Measurements from ENCODE around the gene DDIT3. TPM values are rescaled to one million over a fixed set of nuclear protein-coding genes. Genes with fewer than 3 reads are reported as not detected.
A peak's percentile ranks its signal among the peaks of the same experiment; 100 is the strongest.

The DDIT3 gene
- total RNA-seq, 1 experiment from 2014 or later, result 70.2 TPM

DNA sequence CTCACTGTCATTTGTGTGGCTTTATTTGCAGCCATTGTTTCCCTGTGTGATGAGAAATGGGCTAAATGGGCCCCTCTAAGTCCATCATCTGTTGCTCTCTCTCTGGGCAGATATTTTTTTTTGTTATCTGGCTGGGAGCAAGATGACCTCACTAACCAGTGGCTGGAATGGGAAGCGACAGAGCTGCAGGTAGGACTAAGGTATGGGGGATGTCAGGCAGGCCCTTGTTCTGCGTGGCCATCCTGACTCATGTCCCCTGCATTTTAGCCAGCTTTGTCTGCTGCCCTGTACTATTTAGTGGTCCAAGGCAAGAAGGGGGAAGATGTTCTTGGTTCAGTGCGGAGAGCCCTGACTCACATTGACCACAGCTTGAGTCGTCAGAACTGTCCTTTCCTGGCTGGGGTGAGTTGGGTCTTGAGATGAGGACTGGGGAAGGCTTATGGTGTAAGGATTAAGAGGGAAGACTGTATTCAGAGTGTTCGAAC, 31.1 kb downstream of the DDIT3 start:
- peaks cover 55% of the 10 kb centered on the region for H3K36me3 Mint-ChIP-seq (ENCODE audit: insufficient read depth, unreplicated experiment)
- peaks cover 9% of the 10 kb centered on the region for H3K4me1 Mint-ChIP-seq (ENCODE audit: low read depth, unreplicated experiment)
- no peak for TF ChIP-seq CTCF (IDR thresholded peaks at IDR 0.05; ENCODE audit: unreplicated experiment)
- CTCF ChIA-PET, result no interaction called here
- no TSS peak for BruUV-seq (replicated peaks)
- peak overlapping the region; percentile 93 for H3K4me3 Mint-ChIP-seq (ENCODE audit: low read depth, unreplicated experiment)
- DNase-seq, result no peak
- no peaks in the 10 kb centered on the region for H3K9me3 Mint-ChIP-seq (ENCODE audit: low read depth, unreplicated experiment)
- peak overlapping the region; percentile 99 for H3K27ac Mint-ChIP-seq (ENCODE audit: unreplicated experiment)
- intact Hi-C loops (cut with micrococcal nuclease; ENCODE audit: unreplicated experiment), result no loop called here
- H3K27me3 Mint-ChIP-seq (ENCODE audit: unreplicated experiment), result no peaks in the 10 kb centered on the region

- BruUV-seq (replicated peaks), result TSS peak; percentile 40
- H3K27me3 Mint-ChIP-seq (ENCODE audit: unreplicated experiment), result peaks cover 5% of the 10 kb centered on the region
- H3K27ac Mint-ChIP-seq (ENCODE audit: unreplicated experiment), result peak overlapping the region; percentile 99
- peaks cover 9% of the 10 kb centered on the region for H3K4me1 Mint-ChIP-seq (ENCODE audit: low read depth, unreplicated experiment)
- no peak for TF ChIP-seq CTCF (IDR thresholded peaks at IDR 0.05; ENCODE audit: unreplicated experiment)
- peak overlapping the region; percentile 93 for H3K4me3 Mint-ChIP-seq (ENCODE audit: low read depth, unreplicated experiment)
- H3K9me3 Mint-ChIP-seq (ENCODE audit: low read depth, unreplicated experiment), result no peaks in the 10 kb centered on the region
- peaks cover 55% of the 10 kb centered on the region for H3K36me3 Mint-ChIP-seq (ENCODE audit: insufficient read depth, unreplicated experiment)
- CTCF ChIA-PET, result interaction anchor here (1.3 kb wide), 1 partner anchor 30 kb away, joined by 5 read pairs; no protein-coding TSS in a partner anchor
- intact Hi-C loops (cut with micrococcal nuclease; ENCODE audit: unreplicated experiment), result no loop called here
- DNase-seq, result no peak
These were observed 31.7 kb downstream of the DDIT3 start for GRCh38 chr12:57488402-57489156.

- intact Hi-C loops (cut with micrococcal nuclease; ENCODE audit: unreplicated experiment), result no loop called here
- peaks cover 52% of the 10 kb centered on the region for H3K36me3 Mint-ChIP-seq (ENCODE audit: insufficient read depth, unreplicated experiment)
- H3K27ac Mint-ChIP-seq (ENCODE audit: unreplicated experiment), result peak within 1 kb of the TSS; percentile 99
- H3K4me1 Mint-ChIP-seq (ENCODE audit: low read depth, unreplicated experiment), result peaks cover 9% of the 10 kb centered on the region
- peak within 1 kb of the TSS; percentile 93 for H3K4me3 Mint-ChIP-seq (ENCODE audit: low read depth, unreplicated experiment)
- CTCF ChIA-PET, result interaction anchor here (1.3 kb wide), 1 partner anchor 29 kb away, joined by 5 read pairs; no protein-coding TSS in a partner anchor
- DNase-seq, result peak; percentile 94
- BruUV-seq (replicated peaks), result no TSS peak
- H3K27me3 Mint-ChIP-seq (ENCODE audit: unreplicated experiment), result peaks cover 12% of the 10 kb centered on the region
- no peaks in the 10 kb centered on the region for H3K9me3 Mint-ChIP-seq (ENCODE audit: low read depth, unreplicated experiment)
- no peak for TF ChIP-seq CTCF (IDR thresholded peaks at IDR 0.05; ENCODE audit: unreplicated experiment)
These were observed 32.5 kb downstream of the DDIT3 start, which contains the start of gene MARS1 for GRCh38 chr12:57487597-57488401. Gene MARS1, plus strand, starts transcription at chr12:57488068. Its CDS starts 23 bp downstream, at chr12:57488091.

DNA sequence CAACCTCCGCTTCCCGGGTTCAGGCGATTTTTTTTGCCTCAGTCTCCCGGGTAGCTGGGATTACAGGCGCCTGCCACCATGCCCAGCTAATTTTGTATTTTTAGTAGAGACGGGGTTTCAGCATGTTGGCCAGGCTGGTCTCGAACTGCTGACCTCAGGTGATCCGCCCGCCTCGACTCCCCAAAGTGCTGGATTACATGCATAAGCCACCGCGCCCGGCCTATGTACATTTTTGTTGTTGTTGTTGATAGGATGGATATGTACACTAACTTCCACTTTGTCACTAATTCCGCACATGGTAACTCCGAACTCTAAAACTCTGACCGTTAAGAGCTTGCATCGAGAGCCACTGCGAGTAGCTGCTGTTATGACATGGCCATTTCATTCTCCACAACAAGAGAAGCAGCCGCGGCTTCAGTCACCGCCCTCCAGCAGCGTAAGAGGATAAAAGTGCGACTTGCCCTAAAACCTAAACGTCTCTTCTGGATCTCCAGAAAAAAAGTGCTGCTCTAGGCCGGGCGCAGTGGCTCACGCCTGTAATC, 33.2 kb downstream of the DDIT3 start:
- CTCF ChIA-PET, result no interaction called here
- no peak overlapping the region for H3K27ac Mint-ChIP-seq (ENCODE audit: unreplicated experiment)
- no peak for TF ChIP-seq CTCF (IDR thresholded peaks at IDR 0.05; ENCODE audit: unreplicated experiment)
- H3K4me3 Mint-ChIP-seq (ENCODE audit: low read depth, unreplicated experiment), result peak overlapping the region; percentile 93
- intact Hi-C loops (cut with micrococcal nuclease; ENCODE audit: unreplicated experiment), result no loop called here
- BruUV-seq (replicated peaks), result no TSS peak
- H3K27me3 Mint-ChIP-seq (ENCODE audit: unreplicated experiment), result peaks cover 16% of the 10 kb centered on the region
- peaks cover 46% of the 10 kb centered on the region for H3K36me3 Mint-ChIP-seq (ENCODE audit: insufficient read depth, unreplicated experiment)
- peaks cover 9% of the 10 kb centered on the region for H3K4me1 Mint-ChIP-seq (ENCODE audit: low read depth, unreplicated experiment)
- no peaks in the 10 kb centered on the region for H3K9me3 Mint-ChIP-seq (ENCODE audit: low read depth, unreplicated experiment)
- no peak for DNase-seq
